Glutamatergic neuron (in vitro differentiated cells): ENCODE measurements around the gene TMCC1. TPM values are rescaled to one million over a fixed set of nuclear protein-coding genes. Genes with fewer than 3 reads are reported as not detected.

Experiments used
- DNase-seq: peaks from one replicate; pipeline ENCODE4 v3.0.0; 2022
- H3K27ac Mint-ChIP-seq: one replicate; pipeline ENCODE4 v1.8.0; 2020; ENCODE audit warnings: mild to moderate bottlenecking, mixed read lengths, inconsistent platforms; ENCODE audit not compliant: unreplicated experiment
- H3K27me3 Mint-ChIP-seq: one replicate; pipeline ENCODE4 v1.8.0; 2020; ENCODE audit warnings: mild to moderate bottlenecking, moderate library complexity, mixed read lengths, inconsistent platforms; ENCODE audit not compliant: unreplicated experiment
- H3K36me3 Mint-ChIP-seq: one replicate; pipeline ENCODE4 v1.8.0; 2020; ENCODE audit warnings: mild to moderate bottlenecking, mixed read lengths, inconsistent platforms; ENCODE audit not compliant: unreplicated experiment
- H3K4me1 Mint-ChIP-seq: one replicate; pipeline ENCODE4 v1.8.0; 2020; ENCODE audit warnings: mild to moderate bottlenecking, low read depth, mixed read lengths, inconsistent platforms; ENCODE audit not compliant: unreplicated experiment
- H3K4me3 Mint-ChIP-seq: one replicate; pipeline ENCODE4 v1.8.0; 2020; ENCODE audit warnings: mild to moderate bottlenecking, mixed read lengths, inconsistent platforms; ENCODE audit not compliant: unreplicated experiment
- H3K9me3 Mint-ChIP-seq: one replicate; pipeline ENCODE4 v1.8.0; 2020; ENCODE audit warnings: mild to moderate bottlenecking, moderate library complexity, mixed read lengths, inconsistent platforms; ENCODE audit not compliant: unreplicated experiment
- total RNA-seq: library from RNA; stranded (reverse); fragmentation: NEBNext Ultra II Directional; extraction: Animal tissue kit (Norgen Biotek cat#: 25700); gene quantifications from one replicate; pipeline ENCODE4 v1.2.1, GENCODE V29; 2021; ENCODE audit not compliant: unreplicated experiment
- TF ChIP-seq, protein P1 (sequence below): fragments of 200-600 bp; sonication (generic); IDR thresholded peaks from one replicate; pipeline ENCODE4 v1.5.0; 2021; ENCODE audit not compliant: partially characterized antibody, unreplicated experiment

The TMCC1 gene
- total RNA-seq, 1 donor from 2014 or later = 42.2 TPM

DNA sequence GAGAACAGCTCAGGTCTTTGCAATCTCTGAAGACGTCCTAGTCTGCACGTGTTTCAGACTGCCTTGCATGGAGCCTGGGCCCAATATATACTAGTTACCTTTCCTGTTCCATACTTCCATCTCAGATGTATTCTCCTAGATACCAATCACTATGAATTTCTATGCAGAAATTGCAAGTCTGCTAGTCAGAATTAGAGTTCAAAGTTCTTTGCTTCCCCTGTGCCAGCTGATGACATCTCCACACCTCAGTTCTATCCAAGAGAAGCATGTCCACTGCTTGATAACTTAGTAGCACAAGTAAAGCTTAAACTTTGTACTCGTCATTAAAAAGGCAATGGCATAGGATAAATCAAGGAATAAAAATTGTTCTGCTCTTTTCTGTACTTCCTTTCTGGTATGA is 153.4 kb downstream of the TMCC1 start:
- H3K9me3 Mint-ChIP-seq = no peaks in the 10 kb centered on the region
- H3K4me3 Mint-ChIP-seq = no peak overlapping the region
- H3K36me3 Mint-ChIP-seq = no peaks in the 10 kb centered on the region
- no peaks in the 10 kb centered on the region for H3K27me3 Mint-ChIP-seq
- TF ChIP-seq, protein P1, sequence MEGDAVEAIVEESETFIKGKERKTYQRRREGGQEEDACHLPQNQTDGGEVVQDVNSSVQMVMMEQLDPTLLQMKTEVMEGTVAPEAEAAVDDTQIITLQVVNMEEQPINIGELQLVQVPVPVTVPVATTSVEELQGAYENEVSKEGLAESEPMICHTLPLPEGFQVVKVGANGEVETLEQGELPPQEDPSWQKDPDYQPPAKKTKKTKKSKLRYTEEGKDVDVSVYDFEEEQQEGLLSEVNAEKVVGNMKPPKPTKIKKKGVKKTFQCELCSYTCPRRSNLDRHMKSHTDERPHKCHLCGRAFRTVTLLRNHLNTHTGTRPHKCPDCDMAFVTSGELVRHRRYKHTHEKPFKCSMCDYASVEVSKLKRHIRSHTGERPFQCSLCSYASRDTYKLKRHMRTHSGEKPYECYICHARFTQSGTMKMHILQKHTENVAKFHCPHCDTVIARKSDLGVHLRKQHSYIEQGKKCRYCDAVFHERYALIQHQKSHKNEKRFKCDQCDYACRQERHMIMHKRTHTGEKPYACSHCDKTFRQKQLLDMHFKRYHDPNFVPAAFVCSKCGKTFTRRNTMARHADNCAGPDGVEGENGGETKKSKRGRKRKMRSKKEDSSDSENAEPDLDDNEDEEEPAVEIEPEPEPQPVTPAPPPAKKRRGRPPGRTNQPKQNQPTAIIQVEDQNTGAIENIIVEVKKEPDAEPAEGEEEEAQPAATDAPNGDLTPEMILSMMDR = no peak
- DNase-seq = no peak
- no peaks in the 10 kb centered on the region for H3K4me1 Mint-ChIP-seq
- H3K27ac Mint-ChIP-seq = no peak overlapping the region

DNA sequence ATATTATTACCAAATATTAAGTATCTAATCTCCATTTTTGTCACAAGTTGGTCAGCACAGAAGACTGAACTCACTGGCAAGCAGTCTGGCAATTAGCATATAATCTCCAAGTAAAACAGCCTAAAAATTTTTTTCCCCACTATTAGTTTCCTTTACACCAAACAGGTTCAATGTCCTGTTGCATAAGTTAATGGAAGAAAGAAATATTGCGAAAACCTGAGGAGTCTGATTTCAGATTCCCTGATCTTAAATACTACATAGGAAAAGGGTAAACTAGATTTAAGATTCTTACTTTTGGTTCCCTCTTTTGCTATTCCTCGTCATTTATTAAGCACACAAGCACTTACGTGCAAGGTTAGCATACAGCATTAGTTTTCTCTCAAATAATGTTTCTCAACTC is 153.9 kb downstream of the TMCC1 start:
- no peaks in the 10 kb centered on the region for H3K4me1 Mint-ChIP-seq
- no peak overlapping the region for H3K4me3 Mint-ChIP-seq
- H3K27me3 Mint-ChIP-seq = no peaks in the 10 kb centered on the region
- no peak for DNase-seq
- H3K27ac Mint-ChIP-seq = no peak overlapping the region
- no peaks in the 10 kb centered on the region for H3K36me3 Mint-ChIP-seq
- H3K9me3 Mint-ChIP-seq = no peaks in the 10 kb centered on the region
- TF ChIP-seq, protein P1 = no peak

DNA sequence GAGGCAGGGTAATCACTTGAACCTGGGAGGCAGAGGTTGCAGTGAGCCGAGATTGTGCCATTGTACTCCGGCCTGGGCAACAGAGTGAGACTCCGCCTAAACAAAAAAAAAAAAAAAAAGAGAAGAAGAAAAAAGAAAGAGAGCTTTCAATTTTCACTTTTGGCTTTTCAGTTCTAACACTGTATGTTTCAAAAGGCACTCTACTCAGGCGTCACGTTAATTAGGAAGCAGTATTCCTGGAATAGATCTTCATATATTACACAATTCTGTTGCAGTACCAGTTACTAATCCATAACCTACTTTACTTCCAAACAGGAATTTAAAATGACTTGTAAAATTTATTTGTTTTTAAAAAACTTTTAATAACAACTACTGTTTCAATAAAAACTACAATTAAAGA is 155.3 kb downstream of the TMCC1 start:
- H3K27me3 Mint-ChIP-seq = peaks cover 2% of the 10 kb centered on the region
- DNase-seq = no peak
- no peak overlapping the region for H3K27ac Mint-ChIP-seq
- no peaks in the 10 kb centered on the region for H3K36me3 Mint-ChIP-seq
- TF ChIP-seq, protein P1 = no peak
- no peaks in the 10 kb centered on the region for H3K9me3 Mint-ChIP-seq
- no peak overlapping the region for H3K4me3 Mint-ChIP-seq
- H3K4me1 Mint-ChIP-seq = no peaks in the 10 kb centered on the region

DNA sequence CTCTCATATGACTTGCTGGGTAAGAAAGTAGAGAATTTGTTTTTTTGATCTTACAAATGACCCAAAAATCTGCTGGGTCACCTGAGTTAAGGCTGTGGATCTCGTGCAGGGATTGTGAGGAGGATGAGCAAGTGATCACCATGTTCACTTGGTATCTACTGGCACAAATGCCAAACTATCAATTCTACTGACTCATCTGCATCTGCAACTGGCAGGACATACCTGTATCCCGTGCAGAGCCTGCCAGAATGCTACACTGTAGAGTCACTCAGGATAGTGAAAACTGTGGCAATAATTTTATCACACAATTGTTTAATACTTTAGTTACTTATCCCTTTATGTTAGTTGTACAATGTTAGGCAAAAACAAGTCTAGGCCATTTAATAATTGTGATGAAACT is 157.4 kb downstream of the TMCC1 start:
- peaks cover 2% of the 10 kb centered on the region for H3K27me3 Mint-ChIP-seq
- no peaks in the 10 kb centered on the region for H3K9me3 Mint-ChIP-seq
- H3K36me3 Mint-ChIP-seq = no peaks in the 10 kb centered on the region
- no peaks in the 10 kb centered on the region for H3K4me1 Mint-ChIP-seq
- H3K4me3 Mint-ChIP-seq = no peak overlapping the region
- TF ChIP-seq, protein P1 = no peak
- H3K27ac Mint-ChIP-seq = no peak overlapping the region
- DNase-seq = no peak

DNA sequence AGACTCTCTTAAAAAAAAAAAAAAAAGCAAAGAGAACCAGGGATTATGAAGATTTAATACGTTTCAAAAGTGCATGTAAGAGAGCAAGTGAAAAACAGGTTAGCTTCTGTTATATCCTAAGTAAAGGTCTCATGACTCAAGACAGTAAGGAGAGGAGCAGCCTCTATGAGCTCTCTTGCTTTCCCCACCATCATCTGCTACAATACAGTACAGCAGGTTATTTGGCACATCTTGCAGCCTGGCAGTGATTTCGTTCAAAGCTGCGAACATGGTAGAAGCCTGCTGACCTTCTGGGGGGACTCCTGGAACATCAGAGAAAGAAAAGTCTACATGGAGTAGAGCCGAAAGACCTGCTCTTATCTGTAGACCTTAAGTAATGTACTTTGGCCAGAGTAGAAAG is 157.9 kb downstream of the TMCC1 start:
- no peaks in the 10 kb centered on the region for H3K9me3 Mint-ChIP-seq
- no peak overlapping the region for H3K4me3 Mint-ChIP-seq
- peaks cover 2% of the 10 kb centered on the region for H3K27me3 Mint-ChIP-seq
- TF ChIP-seq, protein P1 = no peak
- H3K4me1 Mint-ChIP-seq = no peaks in the 10 kb centered on the region
- DNase-seq = no peak
- H3K36me3 Mint-ChIP-seq = no peaks in the 10 kb centered on the region
- H3K27ac Mint-ChIP-seq = no peak overlapping the region
